ENCODE results near the gene PRPF40B.

PRPF40B gene

GRCh38 chr12:49673446-49674317, 50.3 kb downstream of the PRPF40B start:
- peak overlapping the region in 1 of 2 donors; percentile 19 for H3K4me3 ChIP-seq (replicated peaks in 1 of 2; ENCODE audit: low read depth in 2 of 2, low read length in 2 of 2)
- DNase-seq (ENCODE audit: low read depth in 2 of 2) = peak; percentile 95 to 98
- TF ChIP-seq CTCF (IDR thresholded peaks at IDR 0.05; ENCODE audit: low read depth, low read length) = peak; percentile 49

GRCh38 chr12:49674318-49674981, 51.1 kb downstream of the PRPF40B start:
- no peak for TF ChIP-seq CTCF (IDR thresholded peaks at IDR 0.05; ENCODE audit: low read depth, low read length)
- DNase-seq (ENCODE audit: low read depth in 2 of 2) = peak; percentile 35 to 41
- H3K4me3 ChIP-seq (replicated peaks in 1 of 2; ENCODE audit: low read depth in 2 of 2, low read length in 2 of 2) = no peak overlapping the region

- no peak overlapping the region for H3K4me3 ChIP-seq (replicated peaks in 1 of 2; ENCODE audit: low read depth in 2 of 2, low read length in 2 of 2)
- TF ChIP-seq CTCF (IDR thresholded peaks at IDR 0.05; ENCODE audit: low read depth, low read length) = no peak
- DNase-seq (ENCODE audit: low read depth in 2 of 2) = no peak
These were observed 51.8 kb downstream of the PRPF40B start for GRCh38 chr12:49675137-49675536.

GRCh38 chr12:49678711-49679110, 55.4 kb downstream of the PRPF40B start:
- DNase-seq (ENCODE audit: low read depth in 2 of 2) = peak in 1 of 2 donors; percentile 25
- no peak for TF ChIP-seq CTCF (IDR thresholded peaks at IDR 0.05; ENCODE audit: low read depth, low read length)
- no peak overlapping the region for H3K4me3 ChIP-seq (replicated peaks in 1 of 2; ENCODE audit: low read depth in 2 of 2, low read length in 2 of 2)

- no peak for DNase-seq (ENCODE audit: low read depth in 2 of 2)
- no peak for TF ChIP-seq CTCF (IDR thresholded peaks at IDR 0.05; ENCODE audit: low read depth, low read length)
- no peak overlapping the region for H3K4me3 ChIP-seq (replicated peaks in 1 of 2; ENCODE audit: low read depth in 2 of 2, low read length in 2 of 2)
These were observed 56.7 kb downstream of the PRPF40B start for GRCh38 chr12:49680075-49680474.

GRCh38 chr12:49683599-49684309, 60.4 kb downstream of the PRPF40B start:
- DNase-seq (ENCODE audit: low read depth in 2 of 2) = no peak
- no peak overlapping the region for H3K4me3 ChIP-seq (replicated peaks in 1 of 2; ENCODE audit: low read depth in 2 of 2, low read length in 2 of 2)
- no peak for TF ChIP-seq CTCF (IDR thresholded peaks at IDR 0.05; ENCODE audit: low read depth, low read length)

Measured in cardiac fibroblast (primary cell).